GM12873 (cell line): ENCODE data around the gene DMBX1.

Source experiments
- TF ChIP-seq, protein P1 (sequence below): IDR thresholded peaks from 2 replicates; pipeline ENCODE4 v1.5.1; 2012; ENCODE audit warnings: low read depth, mild to moderate bottlenecking, moderate library complexity, low read length, control low read depth; ENCODE audit not compliant: insufficient read depth; ENCODE audit errors: missing control alignments

The DMBX1 gene

DNA sequence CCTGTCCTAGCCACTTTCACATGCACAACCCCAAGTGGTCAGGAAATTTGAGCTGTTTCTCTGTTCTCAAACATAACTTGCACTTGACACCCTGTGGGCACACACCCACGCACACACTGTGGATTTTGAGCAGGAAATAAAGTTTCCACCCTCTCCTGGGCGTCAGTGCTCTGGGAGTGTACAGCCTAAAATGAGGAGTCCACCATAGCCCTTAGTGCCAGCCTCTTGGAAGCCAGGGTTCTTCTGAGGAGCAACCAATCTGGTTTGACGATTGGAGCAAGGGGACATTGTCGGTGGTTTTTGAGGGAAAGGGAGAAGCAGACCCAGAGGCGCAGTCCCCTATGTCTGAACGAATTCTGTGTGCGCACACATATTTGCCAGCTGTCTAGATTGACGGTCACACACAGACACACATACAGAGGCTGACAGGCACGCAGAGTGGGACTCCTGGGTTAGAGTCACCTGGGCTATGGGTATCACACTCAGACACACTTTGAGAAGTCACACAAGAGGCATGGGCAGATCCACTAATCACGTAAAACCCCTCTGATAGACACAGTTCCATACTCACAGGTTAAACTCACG lies 2.7 kb downstream of the DMBX1 start:
- TF ChIP-seq, protein P1, sequence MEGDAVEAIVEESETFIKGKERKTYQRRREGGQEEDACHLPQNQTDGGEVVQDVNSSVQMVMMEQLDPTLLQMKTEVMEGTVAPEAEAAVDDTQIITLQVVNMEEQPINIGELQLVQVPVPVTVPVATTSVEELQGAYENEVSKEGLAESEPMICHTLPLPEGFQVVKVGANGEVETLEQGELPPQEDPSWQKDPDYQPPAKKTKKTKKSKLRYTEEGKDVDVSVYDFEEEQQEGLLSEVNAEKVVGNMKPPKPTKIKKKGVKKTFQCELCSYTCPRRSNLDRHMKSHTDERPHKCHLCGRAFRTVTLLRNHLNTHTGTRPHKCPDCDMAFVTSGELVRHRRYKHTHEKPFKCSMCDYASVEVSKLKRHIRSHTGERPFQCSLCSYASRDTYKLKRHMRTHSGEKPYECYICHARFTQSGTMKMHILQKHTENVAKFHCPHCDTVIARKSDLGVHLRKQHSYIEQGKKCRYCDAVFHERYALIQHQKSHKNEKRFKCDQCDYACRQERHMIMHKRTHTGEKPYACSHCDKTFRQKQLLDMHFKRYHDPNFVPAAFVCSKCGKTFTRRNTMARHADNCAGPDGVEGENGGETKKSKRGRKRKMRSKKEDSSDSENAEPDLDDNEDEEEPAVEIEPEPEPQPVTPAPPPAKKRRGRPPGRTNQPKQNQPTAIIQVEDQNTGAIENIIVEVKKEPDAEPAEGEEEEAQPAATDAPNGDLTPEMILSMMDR: no peak

- TF ChIP-seq, protein P1: no peak
These were observed 3.2 kb downstream of the DMBX1 start for GRCh38 chr1:46492871-46493270.

DNA sequence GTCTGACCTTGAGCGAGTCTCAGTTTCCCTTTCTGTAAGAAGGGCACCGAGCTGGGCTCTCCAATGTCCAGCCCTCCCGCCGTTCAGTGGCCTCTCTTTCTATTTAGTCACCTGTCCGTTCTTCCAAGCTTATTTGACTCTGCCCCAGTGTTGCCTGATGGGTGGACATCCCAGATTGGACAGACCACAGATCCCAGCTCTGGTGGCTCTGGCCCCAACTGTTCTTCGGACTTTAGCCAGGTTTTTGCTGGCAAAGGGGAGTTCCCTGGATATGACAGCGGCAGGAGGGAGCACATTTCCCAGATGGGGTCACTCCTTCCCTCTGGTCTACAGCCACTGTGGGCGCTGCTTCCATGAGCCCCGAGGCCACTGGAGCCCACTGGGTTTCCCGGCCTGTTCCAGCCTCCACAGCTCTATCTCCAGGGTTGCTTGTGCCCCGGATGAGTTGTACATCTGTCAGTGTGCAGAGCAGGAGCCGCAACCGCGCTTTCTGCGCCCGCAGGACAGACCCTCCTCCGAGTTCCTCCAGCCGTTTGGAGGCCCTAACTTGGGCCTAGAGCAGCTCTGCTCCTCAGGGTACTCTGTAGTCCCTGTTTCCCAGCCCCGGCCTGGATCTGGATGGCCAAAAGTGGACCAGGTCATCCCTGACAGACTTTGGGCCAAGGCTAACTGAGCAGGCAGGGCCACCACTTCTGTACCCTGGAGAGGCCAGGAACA lies 3.8 kb downstream of the DMBX1 start:
- TF ChIP-seq, protein P1: no peak

DNA sequence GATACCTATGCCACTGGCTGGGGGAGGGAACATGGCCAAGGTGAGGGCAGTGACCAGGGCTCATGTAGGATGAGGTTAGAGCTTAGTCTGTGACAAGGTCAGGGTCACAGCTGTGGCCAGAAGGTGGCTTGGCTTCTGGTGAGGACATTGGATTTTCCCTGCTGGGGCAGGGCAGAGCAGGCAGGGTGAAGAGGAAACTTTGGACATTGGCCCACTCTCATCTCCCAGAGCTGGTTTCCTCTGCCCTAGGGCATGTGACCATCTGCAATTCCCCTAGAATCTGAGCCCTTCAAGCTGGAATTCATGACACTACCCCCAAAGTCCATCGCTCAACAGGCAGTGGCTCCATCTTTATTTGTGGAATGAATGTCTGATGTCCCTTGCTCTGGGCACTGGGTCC lies 5.3 kb downstream of the DMBX1 start:
- TF ChIP-seq, protein P1: no peak

- TF ChIP-seq, protein P1: no peak
These were observed 6.1 kb downstream of the DMBX1 start for GRCh38 chr1:46495778-46496177.

DNA sequence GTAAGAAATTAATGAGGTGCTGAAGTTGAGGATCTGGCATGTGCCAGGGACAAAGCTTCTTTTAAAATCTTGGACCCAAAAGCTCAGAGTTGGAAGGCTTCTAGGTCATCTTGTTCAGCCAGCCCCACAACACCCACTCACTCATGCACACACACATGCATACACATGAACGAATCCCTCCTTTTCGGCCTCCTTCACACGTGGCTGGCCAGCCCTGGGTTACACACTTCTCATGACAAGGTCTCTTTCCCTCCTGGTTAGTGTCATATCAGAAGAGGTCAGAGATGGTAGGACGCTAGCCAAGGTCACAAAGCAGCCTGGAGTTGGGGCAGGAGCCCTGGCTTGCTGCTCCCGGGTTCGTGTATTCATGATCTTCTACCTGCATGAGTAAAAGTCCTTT lies 6.9 kb downstream of the DMBX1 start:
- TF ChIP-seq, protein P1: no peak

DNA sequence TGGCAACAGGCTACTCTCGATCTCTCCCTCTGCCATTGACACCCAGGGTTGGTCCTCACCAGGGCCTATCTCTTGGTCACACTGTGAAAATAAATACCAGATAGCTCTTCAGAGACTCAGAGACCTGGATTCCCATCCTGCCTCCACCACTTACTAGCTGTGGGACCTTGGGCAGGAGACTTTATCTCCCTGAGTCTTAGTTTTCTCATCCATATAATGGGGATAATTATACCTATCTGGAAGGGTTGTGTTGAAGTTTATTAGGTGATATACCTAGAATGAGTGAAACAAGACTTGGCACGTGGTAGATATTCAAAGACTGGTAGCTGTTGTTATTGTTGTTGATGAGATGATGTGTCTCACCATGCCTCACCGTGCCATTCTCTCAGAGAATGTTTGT lies 7.4 kb downstream of the DMBX1 start:
- TF ChIP-seq, protein P1: no peak
